H1 (cell line): ENCODE results near the gene TARP.

Experiments used
- CTCF ChIA-PET: fragments of 300-600 bp; sonication (Branson Sonifier 250); formaldehyde crosslinking; loops from one replicate; lab custom pipeline; 2021; ENCODE audit not compliant: partially characterized antibody; lab: Charles Lee
- POLR2A ChIA-PET: fragments of 300-600 bp; sonication (Branson Sonifier 250); formaldehyde crosslinking; loops from one replicate; lab custom pipeline; 2021; ENCODE audit warnings: inconsistent platforms; ENCODE audit not compliant: partially characterized antibody; lab: Charles Lee
- DNase-seq, 2 experiments: peaks; one replicate each; pipeline versions ENCODE4 v3.0.0 to v3.0.0-alpha.2; 2010 to 2022; ENCODE audit warnings: low spot score in 2 of 2, low read depth in 1 of 2, mixed read lengths in 1 of 2
- FAIRE-seq: peaks from 2 replicates; lab custom pipeline; 2011; peaks lifted over from hg19 to GRCh38; lab: Jason Lieb, UNC
- H2AFZ ChIP-seq: 2 replicates; pipeline ENCODE4 v1.8.1; 2012; ENCODE audit warnings: low read length, inconsistent platforms
- H2AK5ac ChIP-seq: 2 replicates; pipeline ENCODE4 v1.6.1; 2013; ENCODE audit warnings: low read depth, low read length
- H2BK120ac ChIP-seq: replicated peaks from 2 replicates; pipeline ENCODE3; 2013; ENCODE audit warnings: low read depth, low read length, inconsistent platforms
- H2BK12ac ChIP-seq: 2 replicates; pipeline ENCODE4 v1.6.1; 2013; ENCODE audit warnings: low read depth, low read length
- H2BK15ac ChIP-seq: 2 replicates; pipeline ENCODE4 v1.6.1; 2013; ENCODE audit warnings: low read length
- H2BK20ac ChIP-seq: 2 replicates; pipeline ENCODE4 v1.6.1; 2013; ENCODE audit warnings: low read length
- H2BK5ac ChIP-seq: 2 replicates; pipeline ENCODE4 v1.6.1; 2013; ENCODE audit warnings: low read depth, low read length
- H3K14ac ChIP-seq: 2 replicates; pipeline ENCODE4 v1.6.1; 2013; ENCODE audit warnings: inconsistent platforms; ENCODE audit not compliant: insufficient read length
- H3K18ac ChIP-seq: 2 replicates; pipeline ENCODE4 v1.6.1; 2013; ENCODE audit warnings: low read length; ENCODE audit errors: extremely low read depth
- H3K23ac ChIP-seq: 2 replicates; pipeline ENCODE4 v1.6.1; 2013; ENCODE audit warnings: inconsistent platforms; ENCODE audit not compliant: insufficient read length
- H3K23me2 ChIP-seq: 2 replicates; pipeline ENCODE4 v1.6.1; 2013; ENCODE audit warnings: low read depth, low read length
- H3K27ac ChIP-seq: 2 replicates; pipeline ENCODE4 v1.6.1; 2011; ENCODE audit warnings: low read depth, low read length, inconsistent platforms
- H3K27me3 ChIP-seq, 4 experiments: replicated peaks in 1 of 4; 1 replicate in 1 of 4; 2 replicates in 3 of 4; pipeline versions ENCODE4 v1.6.1 to v1.8.1; 2011 to 2013; ENCODE audit warnings: low read length in 3 of 4, mild to moderate bottlenecking in 3 of 4, inconsistent platforms in 2 of 4, mixed read lengths in 2 of 4, moderate library complexity in 1 of 4; ENCODE audit not compliant: control insufficient read depth in 3 of 4, insufficient read depth in 3 of 4; ENCODE audit errors: extremely low read depth in 1 of 4
- H3K36me3 ChIP-seq, 4 experiments: 2 replicates each; pipeline versions ENCODE4 v1.6.1 to v1.8.1; 2011 to 2013; ENCODE audit warnings: mild to moderate bottlenecking in 4 of 4, low read length in 3 of 4, moderate library complexity in 2 of 4, control low read depth in 1 of 4, inconsistent platforms in 1 of 4; ENCODE audit not compliant: insufficient read depth in 4 of 4, control insufficient read depth in 2 of 4
- H3K4ac ChIP-seq: replicated peaks from 2 replicates; pipeline ENCODE3; 2013; ENCODE audit warnings: low read length, low read depth, mixed read lengths, inconsistent platforms; ENCODE audit not compliant: insufficient read length
- H3K4me1 ChIP-seq, 4 experiments: replicated peaks in 1 of 4; 1 replicate in 1 of 4; 2 replicates in 3 of 4; pipeline versions ENCODE4 v1.6.1 to v1.8.1; 2011 to 2013; ENCODE audit warnings: low read length in 3 of 4, inconsistent platforms in 2 of 4, mixed read lengths in 1 of 4; ENCODE audit not compliant: insufficient read depth in 4 of 4, control insufficient read depth in 3 of 4
- H3K4me2 ChIP-seq, 2 experiments: 2 replicates each; pipeline versions ENCODE4 v1.6.1 to v1.8.1; 2011 to 2013; ENCODE audit warnings: low read depth in 2 of 2, low read length in 2 of 2, control low read depth in 1 of 2, inconsistent platforms in 1 of 2, mild to moderate bottlenecking in 1 of 2; ENCODE audit not compliant: insufficient read depth in 1 of 2
- H3K4me3 ChIP-seq, 4 experiments: fragments of 200-600, 300-600 bp in 1 of 4; sonication (generic), shearing (Covaris generic), sonication (Bioruptor Twin) in 1 of 4; 2 replicates each; pipeline versions ENCODE4 v1.5.1 to v1.8.1; 2011 to 2016; ENCODE audit warnings: low read length in 4 of 4, low read depth in 3 of 4, control low read depth in 2 of 4, inconsistent platforms in 2 of 4, mild to moderate bottlenecking in 2 of 4, mixed read lengths in 1 of 4, moderate library complexity in 1 of 4; ENCODE audit not compliant: insufficient read depth in 2 of 4; ENCODE audit errors: extremely low read depth in 1 of 4
- H3K56ac ChIP-seq: replicated peaks from 2 replicates; pipeline ENCODE3; 2013; ENCODE audit warnings: low read depth, mild to moderate bottlenecking, mixed read lengths, low read length, inconsistent platforms; ENCODE audit not compliant: insufficient read length
- H3K79me1 ChIP-seq: 2 replicates; pipeline ENCODE4 v1.6.1; 2013; ENCODE audit warnings: low read depth, low read length, control low read depth
- H3K79me2 ChIP-seq, 2 experiments: 2 replicates each; pipeline versions ENCODE4 v1.6.1 to v1.8.1; 2012 to 2013; ENCODE audit warnings: low read length in 2 of 2, mild to moderate bottlenecking in 2 of 2, inconsistent platforms in 1 of 2; ENCODE audit not compliant: insufficient read depth in 2 of 2, control insufficient read depth in 1 of 2
- H3K9ac ChIP-seq, 4 experiments: replicated peaks in 1 of 4; 1 replicate in 1 of 4; 2 replicates in 3 of 4; pipeline versions ENCODE4 v1.6.1 to v1.8.1; 2011 to 2013; ENCODE audit warnings: low read depth in 3 of 4, low read length in 3 of 4, control low read depth in 2 of 4, mild to moderate bottlenecking in 2 of 4, moderate library complexity in 2 of 4, inconsistent platforms in 1 of 4; ENCODE audit errors: extremely low read depth in 1 of 4
- H3K9me3 ChIP-seq, 2 experiments: 2 replicates each; pipeline versions ENCODE4 v1.6.1 to v1.8.1; 2012 to 2013; ENCODE audit warnings: mild to moderate bottlenecking in 2 of 2, moderate library complexity in 2 of 2, control low read depth in 1 of 2, inconsistent platforms in 1 of 2, low read depth in 1 of 2, low read length in 1 of 2, mixed read lengths in 1 of 2; ENCODE audit not compliant: insufficient read depth in 2 of 2
- H4K20me1 ChIP-seq, 2 experiments: replicated peaks in 1 of 2; 2 replicates each; pipeline versions ENCODE3 to v1.8.1; 2011 to 2013; ENCODE audit warnings: inconsistent platforms in 2 of 2, low read length in 2 of 2, mild to moderate bottlenecking in 1 of 2; ENCODE audit not compliant: insufficient read depth in 2 of 2, control insufficient read depth in 1 of 2
- H4K5ac ChIP-seq: 2 replicates; pipeline ENCODE4 v1.6.1; 2013; ENCODE audit warnings: low read length, low read depth, mixed read lengths, inconsistent platforms; ENCODE audit not compliant: insufficient read length
- H4K8ac ChIP-seq: 2 replicates; pipeline ENCODE4 v1.8.0; 2013; ENCODE audit warnings: mild to moderate bottlenecking, moderate library complexity, low read length, inconsistent platforms; ENCODE audit not compliant: insufficient read depth; ENCODE audit errors: extremely low read depth
- H4K91ac ChIP-seq: replicated peaks from 2 replicates; pipeline ENCODE3; 2013; ENCODE audit warnings: low read length, mixed read lengths, inconsistent platforms; ENCODE audit not compliant: insufficient read length
- BACH1 ChIP-seq: IDR thresholded peaks from 2 replicates; pipeline ENCODE4 v1.6.1; 2012; ENCODE audit warnings: low read length, improper control_type of control experiment
- CBX5 ChIP-seq: fragments of 300-800, 300-1000 bp; sonication (generic); IDR thresholded peaks from 2 replicates; pipeline ENCODE4 v1.7.1; 2016; ENCODE audit warnings: antibody characterized with exemption, low read length, low read depth
- CBX8 ChIP-seq: fragments of 300-800, 300-1000 bp; sonication (generic); IDR thresholded peaks from 2 replicates; pipeline ENCODE4 v1.7.1; 2016; ENCODE audit warnings: low read depth, low read length, borderline replicate concordance
- CHD2 ChIP-seq: IDR thresholded peaks from 2 replicates; pipeline ENCODE4 v1.6.1; 2012; ENCODE audit warnings: low read length, improper control_type of control experiment
- EGR1 ChIP-seq: IDR thresholded peaks from 2 replicates; pipeline ENCODE4 v1.6.1; 2011; ENCODE audit warnings: low read depth, low read length, borderline replicate concordance
- HDAC6 ChIP-seq: IDR thresholded peaks from one replicate; pipeline ENCODE4 v1.7.1; 2012; ENCODE audit warnings: low read depth, mild to moderate bottlenecking, inconsistent platforms, low read length, moderate library complexity
- JUND ChIP-seq: IDR thresholded peaks from 2 replicates; pipeline ENCODE4 v1.6.1; 2011; ENCODE audit warnings: mild to moderate bottlenecking, improper control_type of control experiment, low read length
- MAX ChIP-seq: IDR thresholded peaks from 2 replicates; pipeline ENCODE4 v1.6.1; 2012; ENCODE audit warnings: inconsistent platforms
- NANOG ChIP-seq: IDR thresholded peaks from 2 replicates; pipeline ENCODE4 v1.6.1; 2011; ENCODE audit warnings: low read length, low read depth, mild to moderate bottlenecking, inconsistent platforms; ENCODE audit not compliant: insufficient read depth, poor library complexity, severe bottlenecking
- RFX5 ChIP-seq: IDR thresholded peaks from 2 replicates; pipeline ENCODE4 v1.6.1; 2011; ENCODE audit warnings: low read depth, low read length, improper control_type of control experiment, borderline replicate concordance
- SIN3A ChIP-seq, 2 experiments: IDR thresholded peaks in 1 of 2; conservative IDR thresholded peaks in 1 of 2; 2 replicates each; pipeline ENCODE4 v1.6.1; 2011 to 2012; ENCODE audit warnings: low read length in 2 of 2, improper control_type of control experiment in 1 of 2, low read depth in 1 of 2, mild to moderate bottlenecking in 1 of 2
- SIRT6 ChIP-seq: IDR thresholded peaks from one replicate; pipeline ENCODE4 v1.7.1; 2012; ENCODE audit warnings: low read length, inconsistent platforms
- SP4 ChIP-seq: IDR thresholded peaks from 2 replicates; pipeline ENCODE4 v1.6.1; 2012; ENCODE audit warnings: low read length, inconsistent platforms
- WGBS, 2 experiments: shearing (Covaris generic) in 1 of 2; methylation state at CpG; one replicate each; pipeline versions ENCODE4 v1.1.6 to v1.1.7; 2013 to 2015; ENCODE audit warnings: low lambda C conversion rate in 2 of 2, mixed read lengths in 2 of 2, inconsistent platforms in 1 of 2, low coverage in 1 of 2, missing lambda C conversion rate in 1 of 2; ENCODE audit not compliant: insufficient replicate concordance in 2 of 2, insufficient coverage in 1 of 2, insufficient read length in 1 of 2; ENCODE audit errors: extremely low coverage in 1 of 2, missing lambda C conversion rate in 1 of 2; 5-methylcytosine and 5-hydroxymethylcytosine counted together
- TF ChIP-seq, protein P1 (sequence below): IDR thresholded peaks from 2 replicates; pipeline ENCODE4 v1.6.1; 2012; ENCODE audit warnings: low read length, inconsistent platforms

Gene TARP

GRCh38 chr7:38280000-38280399 is 6.6 kb upstream of the TARP start:
- no peak overlapping the region for H2AFZ ChIP-seq
- no peak overlapping the region for H3K14ac ChIP-seq
- H4K5ac ChIP-seq: no peak overlapping the region
- no peak overlapping the region for H3K27ac ChIP-seq
- no peak overlapping the region for H2BK5ac ChIP-seq
- H4K8ac ChIP-seq: no peak overlapping the region
- no peaks in the 10 kb centered on the region for H4K20me1 ChIP-seq
- no peak overlapping the region for H3K4ac ChIP-seq
- DNase-seq: no peak
- no peak overlapping the region for H2BK20ac ChIP-seq
- no peak overlapping the region for H2BK120ac ChIP-seq
- 72% methylated on average over 1 of the region's 1 CpG; no CpG with 5 or more reads in 1 of the 2 experiments for WGBS, 2 experiments
- H3K9me3 ChIP-seq: no peaks in the 10 kb centered on the region
- H2BK15ac ChIP-seq: no peak overlapping the region
- no peak overlapping the region for H2AK5ac ChIP-seq
- no peaks in the 10 kb centered on the region for H3K79me1 ChIP-seq
- no peaks in the 10 kb centered on the region for H3K27me3 ChIP-seq
- no peak overlapping the region for H3K4me3 ChIP-seq
- H3K79me2 ChIP-seq: no peaks in the 10 kb centered on the region
- peaks cover 0 to 5% (median 0%) of the 10 kb centered on the region in 4 experiments; a peak in 1 of 7 replicates for H3K4me1 ChIP-seq
- H3K9ac ChIP-seq: no peak overlapping the region
- ChIA-PET POLR2A (no interaction called here), CTCF (no interaction called here)
- no peak overlapping the region for H3K4me2 ChIP-seq
- H3K36me3 ChIP-seq: no peaks in the 10 kb centered on the region
- no peak overlapping the region for H3K56ac ChIP-seq
- H2BK12ac ChIP-seq: no peak overlapping the region
- H3K18ac ChIP-seq: no peak overlapping the region
- no peaks in the 10 kb centered on the region for H3K23me2 ChIP-seq
- no peak overlapping the region for H4K91ac ChIP-seq
- no peak for FAIRE-seq
- no peak overlapping the region for H3K23ac ChIP-seq
- TF ChIP-seq CHD2: no peak
- no peak for TF ChIP-seq HDAC6
- no peak for TF ChIP-seq CBX5
- TF ChIP-seq BACH1: no peak
- TF ChIP-seq CBX8: no peak
- TF ChIP-seq SIRT6: no peak
- TF ChIP-seq, protein P1, sequence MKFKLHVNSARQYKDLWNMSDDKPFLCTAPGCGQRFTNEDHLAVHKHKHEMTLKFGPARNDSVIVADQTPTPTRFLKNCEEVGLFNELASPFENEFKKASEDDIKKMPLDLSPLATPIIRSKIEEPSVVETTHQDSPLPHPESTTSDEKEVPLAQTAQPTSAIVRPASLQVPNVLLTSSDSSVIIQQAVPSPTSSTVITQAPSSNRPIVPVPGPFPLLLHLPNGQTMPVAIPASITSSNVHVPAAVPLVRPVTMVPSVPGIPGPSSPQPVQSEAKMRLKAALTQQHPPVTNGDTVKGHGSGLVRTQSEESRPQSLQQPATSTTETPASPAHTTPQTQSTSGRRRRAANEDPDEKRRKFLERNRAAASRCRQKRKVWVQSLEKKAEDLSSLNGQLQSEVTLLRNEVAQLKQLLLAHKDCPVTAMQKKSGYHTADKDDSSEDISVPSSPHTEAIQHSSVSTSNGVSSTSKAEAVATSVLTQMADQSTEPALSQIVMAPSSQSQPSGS: no peak
- no peak for TF ChIP-seq JUND
- no peak for TF ChIP-seq EGR1
- TF ChIP-seq SP4: no peak
- no peak for TF ChIP-seq SIN3A (conservative IDR thresholded peaks at IDR 0.05 in 1 of 2, IDR thresholded peaks at IDR 0.05 in 1 of 2; ENCODE audit: low read depth in 1 of 2, low read length in 2 of 2)
- TF ChIP-seq NANOG: no peak
- no peak for TF ChIP-seq RFX5
- no peak for TF ChIP-seq MAX
